GM18507 (cell line): ENCODE measurements around the gene PRAMEF8.
A peak's percentile ranks its signal among the peaks of the same experiment; 100 is the strongest.
"Not testable (repeated sequence)": the region's sequence is repeated elsewhere in the genome, so short reads cannot be mapped to it uniquely, and the experiment has no call there.

Source experiments
- DNase-seq: peaks from one replicate; pipeline ENCODE4 v3.0.0; 2011; ENCODE audit warnings: low read depth; ENCODE audit not compliant: insufficient read length; ENCODE audit errors: extremely low spot score
- FAIRE-seq: peaks from 2 replicates; lab custom pipeline; 2011; peaks lifted over from hg19 to GRCh38; lab: Jason Lieb, UNC

The PRAMEF8 gene

GRCh38 chr1:13285037-13285436 is at the start of gene PRAMEF8:
PRAMEF8 (minus strand) TSS chr1:13285137; CDS start chr1:13284091, 1,046 bp downstream.
- not testable (repeated sequence) for FAIRE-seq, DNase-seq

GRCh38 chr1:13315281-13315680 is 30.3 kb upstream of the PRAMEF8 start, which contains the start of gene PRAMEF15:
PRAMEF15 (plus strand) TSS chr1:13315581; CDS start chr1:13318408, 2,827 bp downstream.
- not testable (repeated sequence) for FAIRE-seq, DNase-seq

- DNase-seq, FAIRE-seq: not testable (repeated sequence)
Observed at GRCh38 chr1:13303239-13303638, 18.3 kb upstream of the PRAMEF8 start, which contains the start of gene PRAMEF33. PRAMEF33 (plus strand) TSS chr1:13303539; CDS start chr1:13305955, 2,416 bp downstream.

GRCh38 chr1:13302197-13302596 is 17.3 kb upstream of the PRAMEF8 start:
- FAIRE-seq, DNase-seq: not testable (repeated sequence)

GRCh38 chr1:13298699-13299098 is 13.8 kb upstream of the PRAMEF8 start:
- not testable (repeated sequence) for DNase-seq, FAIRE-seq

- not testable (repeated sequence) for FAIRE-seq, DNase-seq
Observed at GRCh38 chr1:13297216-13297931, 12.4 kb upstream of the PRAMEF8 start.

GRCh38 chr1:13289030-13289429 is 4.1 kb upstream of the PRAMEF8 start:
- not testable (repeated sequence) for FAIRE-seq, DNase-seq

- FAIRE-seq, result peak; percentile 9
Observed at GRCh38 chr1:13279617-13280016, 5.3 kb downstream of the PRAMEF8 start.

GRCh38 chr1:13277016-13277415 is 7.9 kb downstream of the PRAMEF8 start:
- peak; percentile 78 for FAIRE-seq

More at GRCh38 chr1:13279617-13280016, 5.3 kb downstream of the PRAMEF8 start:
- not testable (repeated sequence) for DNase-seq

GRCh38 chr1:13265124-13265523 is 19.8 kb downstream of the PRAMEF8 start:
- DNase-seq, FAIRE-seq: not testable (repeated sequence)

More at GRCh38 chr1:13277016-13277415, 7.9 kb downstream of the PRAMEF8 start:
- not testable (repeated sequence) for DNase-seq

- not testable (repeated sequence) for FAIRE-seq, DNase-seq
Observed at GRCh38 chr1:13253898-13254297, 31.0 kb downstream of the PRAMEF8 start, which contains the start of gene PRAMEF5. PRAMEF5 (plus strand) TSS chr1:13254198; CDS start chr1:13259269, 5,071 bp downstream.

GRCh38 chr1:13247122-13247521 is 37.8 kb downstream of the PRAMEF8 start:
- FAIRE-seq, DNase-seq: not testable (repeated sequence)

GRCh38 chr1:13246554-13246871 is 38.4 kb downstream of the PRAMEF8 start:
- not testable (repeated sequence) for FAIRE-seq

GRCh38 chr1:13245841-13246553 is 38.9 kb downstream of the PRAMEF8 start:
- not testable (repeated sequence) for FAIRE-seq, DNase-seq

More at GRCh38 chr1:13246554-13246871, 38.4 kb downstream of the PRAMEF8 start:
- not testable (repeated sequence) for DNase-seq

GRCh38 chr1:13243536-13244263 is 41.2 kb downstream of the PRAMEF8 start:
- FAIRE-seq, DNase-seq: not testable (repeated sequence)

- not testable (repeated sequence) for FAIRE-seq, DNase-seq
Observed at GRCh38 chr1:13239633-13240032, 45.3 kb downstream of the PRAMEF8 start.

GRCh38 chr1:13237572-13237971 is 47.4 kb downstream of the PRAMEF8 start:
- not testable (repeated sequence) for FAIRE-seq, DNase-seq

GRCh38 chr1:13234057-13234456 is 50.9 kb downstream of the PRAMEF8 start:
- DNase-seq, FAIRE-seq: not testable (repeated sequence)

GRCh38 chr1:13232056-13232455 is 52.9 kb downstream of the PRAMEF8 start:
- DNase-seq, FAIRE-seq: not testable (repeated sequence)
